ENCODE results near the gene NLGN2.

- TF ChIP-seq EZH2 (IDR thresholded peaks at IDR 0.05; ENCODE audit: low read depth, unreplicated experiment) (no peak), REST (IDR thresholded peaks at IDR 0.05; ENCODE audit: unreplicated experiment) (no peak), EZH2phosphoT487 (IDR thresholded peaks at IDR 0.05; ENCODE audit: unreplicated experiment) (no peak), CTCF (conservative IDR thresholded peaks at IDR 0.05; ENCODE audit: low read depth in 2 of 2) (no peak), POLR2AphosphoS5 (IDR thresholded peaks at IDR 0.05; ENCODE audit: low read depth) (peak; percentile 92), CREB1 (CRISPR knock-in tag; IDR thresholded peaks at IDR 0.05; ENCODE audit: low read depth) (peak; percentile 70), ETS1 (IDR thresholded peaks at IDR 0.05) (no peak), JUNB (IDR thresholded peaks at IDR 0.05; ENCODE audit: unreplicated experiment) (no peak), ZNF114 (CRISPR knock-in tag; IDR thresholded peaks at IDR 0.05) (no peak), STAT1 (IDR thresholded peaks at IDR 0.05; ENCODE audit: unreplicated experiment) (no peak), ZNF331 (CRISPR knock-in tag; IDR thresholded peaks at IDR 0.05; ENCODE audit: low read depth) (no peak)
- TF ChIP-seq, protein P1, sequence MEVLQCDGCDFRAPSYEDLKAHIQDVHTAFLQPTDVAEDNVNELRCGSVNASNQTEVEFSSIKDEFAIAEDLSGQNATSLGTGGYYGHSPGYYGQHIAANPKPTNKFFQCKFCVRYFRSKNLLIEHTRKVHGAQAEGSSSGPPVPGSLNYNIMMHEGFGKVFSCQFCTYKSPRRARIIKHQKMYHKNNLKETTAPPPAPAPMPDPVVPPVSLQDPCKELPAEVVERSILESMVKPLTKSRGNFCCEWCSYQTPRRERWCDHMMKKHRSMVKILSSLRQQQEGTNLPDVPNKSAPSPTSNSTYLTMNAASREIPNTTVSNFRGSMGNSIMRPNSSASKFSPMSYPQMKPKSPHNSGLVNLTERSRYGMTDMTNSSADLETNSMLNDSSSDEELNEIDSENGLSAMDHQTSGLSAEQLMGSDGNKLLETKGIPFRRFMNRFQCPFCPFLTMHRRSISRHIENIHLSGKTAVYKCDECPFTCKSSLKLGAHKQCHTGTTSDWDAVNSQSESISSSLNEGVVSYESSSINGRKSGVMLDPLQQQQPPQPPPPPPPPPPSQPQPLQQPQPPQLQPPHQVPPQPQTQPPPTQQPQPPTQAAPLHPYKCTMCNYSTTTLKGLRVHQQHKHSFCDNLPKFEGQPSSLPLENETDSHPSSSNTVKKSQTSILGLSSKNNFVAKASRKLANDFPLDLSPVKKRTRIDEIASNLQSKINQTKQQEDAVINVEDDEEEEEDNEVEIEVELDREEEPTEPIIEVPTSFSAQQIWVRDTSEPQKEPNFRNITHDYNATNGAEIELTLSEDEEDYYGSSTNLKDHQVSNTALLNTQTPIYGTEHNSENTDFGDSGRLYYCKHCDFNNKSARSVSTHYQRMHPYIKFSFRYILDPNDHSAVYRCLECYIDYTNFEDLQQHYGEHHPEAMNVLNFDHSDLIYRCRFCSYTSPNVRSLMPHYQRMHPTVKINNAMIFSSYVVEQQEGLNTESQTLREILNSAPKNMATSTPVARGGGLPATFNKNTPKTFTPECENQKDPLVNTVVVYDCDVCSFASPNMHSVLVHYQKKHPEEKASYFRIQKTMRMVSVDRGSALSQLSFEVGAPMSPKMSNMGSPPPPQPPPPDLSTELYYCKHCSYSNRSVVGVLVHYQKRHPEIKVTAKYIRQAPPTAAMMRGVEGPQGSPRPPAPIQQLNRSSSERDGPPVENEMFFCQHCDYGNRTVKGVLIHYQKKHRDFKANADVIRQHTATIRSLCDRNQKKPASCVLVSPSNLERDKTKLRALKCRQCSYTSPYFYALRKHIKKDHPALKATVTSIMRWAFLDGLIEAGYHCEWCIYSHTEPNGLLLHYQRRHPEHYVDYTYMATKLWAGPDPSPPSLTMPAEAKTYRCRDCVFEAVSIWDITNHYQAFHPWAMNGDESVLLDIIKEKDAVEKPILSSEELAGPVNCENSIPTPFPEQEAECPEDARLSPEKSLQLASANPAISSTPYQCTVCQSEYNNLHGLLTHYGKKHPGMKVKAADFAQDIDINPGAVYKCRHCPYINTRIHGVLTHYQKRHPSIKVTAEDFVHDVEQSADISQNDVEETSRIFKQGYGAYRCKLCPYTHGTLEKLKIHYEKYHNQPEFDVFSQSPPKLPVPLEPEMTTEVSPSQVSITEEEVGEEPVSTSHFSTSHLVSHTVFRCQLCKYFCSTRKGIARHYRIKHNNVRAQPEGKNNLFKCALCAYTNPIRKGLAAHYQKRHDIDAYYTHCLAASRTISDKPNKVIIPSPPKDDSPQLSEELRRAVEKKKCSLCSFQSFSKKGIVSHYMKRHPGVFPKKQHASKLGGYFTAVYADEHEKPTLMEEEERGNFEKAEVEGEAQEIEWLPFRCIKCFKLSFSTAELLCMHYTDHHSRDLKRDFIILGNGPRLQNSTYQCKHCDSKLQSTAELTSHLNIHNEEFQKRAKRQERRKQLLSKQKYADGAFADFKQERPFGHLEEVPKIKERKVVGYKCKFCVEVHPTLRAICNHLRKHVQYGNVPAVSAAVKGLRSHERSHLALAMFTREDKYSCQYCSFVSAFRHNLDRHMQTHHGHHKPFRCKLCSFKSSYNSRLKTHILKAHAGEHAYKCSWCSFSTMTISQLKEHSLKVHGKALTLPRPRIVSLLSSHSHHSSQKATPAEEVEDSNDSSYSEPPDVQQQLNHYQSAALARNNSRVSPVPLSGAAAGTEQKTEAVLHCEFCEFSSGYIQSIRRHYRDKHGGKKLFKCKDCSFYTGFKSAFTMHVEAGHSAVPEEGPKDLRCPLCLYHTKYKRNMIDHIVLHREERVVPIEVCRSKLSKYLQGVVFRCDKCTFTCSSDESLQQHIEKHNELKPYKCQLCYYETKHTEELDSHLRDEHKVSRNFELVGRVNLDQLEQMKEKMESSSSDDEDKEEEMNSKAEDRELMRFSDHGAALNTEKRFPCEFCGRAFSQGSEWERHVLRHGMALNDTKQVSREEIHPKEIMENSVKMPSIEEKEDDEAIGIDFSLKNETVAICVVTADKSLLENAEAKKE (CRISPR knock-in tag; IDR thresholded peaks at IDR 0.05), result no peak
These were observed 3.5 kb upstream of the NLGN2 start, which contains the start of gene TMEM256 for GRCh38 chr17:7403977-7404736.

All from GM23338 (cell line).